Activated gamma-delta T cell treated with anti-CD3 and anti-CD28 coated beads, Interleukin-2, amount 50 U/mL, for 16 hours (primary cell): ENCODE measurements around the gene MOG.
A peak's percentile ranks its signal among the peaks of the same experiment; 100 is the strongest.

ENCODE experiments used
- DNase-seq: peaks from one replicate; pipeline ENCODE4 v3.0.0-alpha.2; 2020; ENCODE audit warnings: low read depth

MOG gene

DNA sequence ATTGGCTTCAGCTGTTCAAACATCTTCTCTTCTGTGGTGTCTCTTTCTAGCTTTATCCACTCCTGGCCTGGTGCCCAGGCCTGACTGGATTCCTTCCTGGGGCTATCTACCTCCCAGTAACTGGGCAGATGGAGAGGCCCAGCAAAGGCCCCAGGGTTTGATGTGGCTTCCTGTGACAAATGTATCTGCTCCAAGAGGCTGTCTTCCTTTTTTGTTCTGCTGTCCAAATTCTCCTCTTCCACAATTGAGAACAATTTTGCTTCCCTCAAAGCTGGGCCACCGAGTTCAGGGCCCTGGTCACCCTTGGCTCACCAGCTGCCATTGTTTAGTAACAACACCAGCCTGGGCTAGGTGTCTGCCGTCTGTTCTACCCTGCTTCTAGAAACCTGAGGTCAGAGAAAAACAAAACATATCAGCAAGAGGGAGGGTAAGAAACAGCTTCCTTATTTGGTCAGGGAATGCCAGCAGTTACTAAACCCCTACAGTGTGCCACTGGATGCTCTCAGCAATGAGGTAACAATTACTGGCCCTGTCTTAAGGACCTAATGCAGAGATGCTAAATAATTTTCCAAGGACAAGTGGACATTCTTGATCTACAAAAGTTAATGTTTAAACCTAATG is 20.2 kb downstream of the MOG start:
- DNase-seq, result no peak

GRCh38 chr6:29678114-29678513 is 21.2 kb downstream of the MOG start:
- no peak for DNase-seq

DNA sequence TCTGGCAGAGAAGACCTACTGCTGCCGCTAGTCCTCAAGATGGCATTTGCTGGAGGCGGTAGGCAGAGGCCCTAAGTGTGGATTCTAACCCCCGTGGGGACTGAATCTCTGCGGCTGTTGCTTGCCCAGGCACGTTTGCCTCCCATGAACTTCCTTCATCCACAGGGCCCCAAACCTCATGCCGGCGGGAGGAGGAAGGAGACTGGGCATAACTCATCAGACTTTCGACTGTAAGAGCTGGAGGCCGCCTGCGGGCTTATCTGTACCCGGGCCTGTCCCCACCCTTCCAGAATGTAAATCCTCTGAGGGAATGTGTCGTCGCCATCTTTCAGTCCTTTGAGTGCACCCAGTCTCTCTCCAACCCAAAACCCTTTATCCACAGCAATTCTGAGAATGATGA is 23.1 kb downstream of the MOG start:
- DNase-seq, result no peak

DNA sequence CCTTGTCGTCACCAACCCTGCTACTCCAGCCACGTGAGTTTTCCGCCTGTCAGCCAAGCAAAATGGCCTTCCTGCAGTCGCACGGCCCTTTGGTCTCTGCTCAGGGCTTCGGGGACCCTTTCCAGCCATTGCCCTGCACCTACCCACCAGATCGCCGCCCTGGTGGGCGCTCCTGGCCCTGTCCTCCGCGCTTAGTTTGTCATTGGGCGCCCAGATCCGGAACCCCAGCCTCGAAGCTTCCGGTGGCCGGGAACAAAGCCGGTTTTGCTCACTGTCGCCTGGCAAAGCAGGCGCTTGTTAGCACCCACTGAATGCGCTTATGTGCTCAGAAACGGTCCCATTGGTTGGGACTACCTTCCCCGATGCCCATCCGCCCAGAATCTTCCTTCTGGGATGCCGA is 23.5 kb downstream of the MOG start:
- DNase-seq, result no peak

- no peak for DNase-seq
These were observed 24.0 kb downstream of the MOG start, which contains the start of gene ZFP57 for GRCh38 chr6:29680904-29681303. ZFP57 (minus strand) TSS chr6:29681152; CDS start chr6:29677003, 4,149 bp downstream.

GRCh38 chr6:29681811-29682210 is 24.9 kb downstream of the MOG start:
- DNase-seq, result no peak

DNA sequence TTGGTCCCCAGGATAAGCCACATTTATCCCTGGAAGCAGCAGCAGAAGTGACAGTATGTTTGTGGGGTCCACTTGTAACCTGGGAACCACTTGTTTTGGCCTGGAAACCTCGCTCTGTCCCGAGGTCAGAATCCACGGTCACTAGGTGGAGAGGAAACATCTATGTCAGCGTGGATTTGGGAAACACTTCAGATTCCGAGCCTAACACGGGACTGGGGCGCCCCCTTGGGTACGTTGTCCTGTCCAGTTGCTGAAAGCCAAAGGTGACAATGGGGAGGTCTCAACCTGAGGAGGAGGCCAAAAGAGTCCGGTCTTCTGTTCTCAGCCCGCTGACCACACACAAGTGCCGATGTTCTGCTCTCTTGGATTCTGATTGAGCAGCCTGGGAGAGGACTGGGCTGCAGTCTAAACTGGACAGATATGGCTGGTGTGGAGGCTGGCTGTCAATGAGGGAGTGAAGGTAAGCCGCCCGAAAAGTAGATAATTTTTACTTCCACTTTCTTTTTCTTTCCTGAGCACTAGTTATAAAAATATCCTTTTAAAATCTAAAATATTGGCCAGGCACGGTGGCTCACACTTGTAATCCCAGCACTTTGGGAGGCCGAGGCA is 28.9 kb downstream of the MOG start:
- DNase-seq, result no peak

DNA sequence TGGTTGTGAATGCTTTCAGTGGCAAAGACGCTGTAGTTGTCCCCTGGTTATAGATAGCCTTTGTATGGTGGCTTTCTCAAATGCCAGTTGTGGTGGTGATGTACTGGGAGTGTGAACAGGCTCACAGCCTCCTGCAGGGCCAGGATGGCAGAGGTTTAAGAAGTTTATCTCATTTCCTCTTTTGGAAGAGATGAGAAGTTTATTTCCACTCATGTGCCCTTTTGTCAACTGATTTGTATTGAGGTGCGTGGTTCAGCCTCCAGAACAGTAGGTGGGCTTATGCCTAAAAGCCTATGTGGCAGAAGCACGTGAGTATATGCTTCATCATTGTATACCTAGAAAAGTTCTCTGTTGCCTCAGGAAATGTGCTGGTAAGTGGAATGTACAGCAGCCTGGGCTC is 37.7 kb downstream of the MOG start:
- no peak for DNase-seq

- DNase-seq, result no peak
These were observed 39.5 kb downstream of the MOG start for GRCh38 chr6:29696147-29697125.

GRCh38 chr6:29702519-29703103 is 45.7 kb downstream of the MOG start:
- peak; percentile 73 for DNase-seq

DNA sequence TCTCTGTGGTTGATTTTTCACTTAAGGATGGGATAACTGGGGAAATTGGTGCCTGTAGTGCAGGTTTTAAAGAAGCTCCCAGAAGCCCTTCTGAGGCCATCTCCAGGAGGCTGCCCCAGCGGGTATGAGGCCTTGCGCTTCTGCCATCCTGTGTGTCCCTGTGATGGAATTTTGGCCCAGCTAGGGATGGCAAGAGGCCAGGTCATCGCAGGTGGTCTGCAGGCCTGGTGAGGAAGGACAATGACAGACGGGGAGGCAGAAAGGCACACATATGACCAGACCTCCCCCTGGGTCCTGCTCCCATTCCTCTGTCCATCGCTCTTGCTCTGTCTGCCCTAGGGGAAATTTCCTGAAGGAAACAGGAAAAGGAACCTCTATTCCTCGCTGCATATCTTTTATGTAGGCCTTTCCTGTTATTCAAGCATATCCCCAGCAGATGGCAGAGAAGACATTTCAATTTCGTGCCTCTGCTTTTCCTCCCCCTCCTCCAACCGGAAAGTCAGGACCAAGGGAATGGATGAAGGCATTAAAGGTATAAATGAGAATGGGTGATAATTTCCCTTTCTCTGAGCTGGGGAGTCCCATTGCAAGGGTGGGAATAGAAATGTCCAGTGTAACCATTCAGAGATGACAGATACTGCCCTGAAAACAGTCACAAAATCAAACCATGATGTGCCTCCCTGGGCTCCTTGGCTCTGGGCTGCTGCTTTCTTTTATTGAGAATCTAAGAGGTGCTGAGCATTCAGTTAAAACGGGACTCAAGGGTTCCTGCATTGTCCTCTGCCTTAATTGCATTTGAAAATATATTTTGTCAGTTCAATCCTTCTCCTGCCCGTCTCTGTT is 48.7 kb downstream of the MOG start:
- DNase-seq, result no peak

DNA sequence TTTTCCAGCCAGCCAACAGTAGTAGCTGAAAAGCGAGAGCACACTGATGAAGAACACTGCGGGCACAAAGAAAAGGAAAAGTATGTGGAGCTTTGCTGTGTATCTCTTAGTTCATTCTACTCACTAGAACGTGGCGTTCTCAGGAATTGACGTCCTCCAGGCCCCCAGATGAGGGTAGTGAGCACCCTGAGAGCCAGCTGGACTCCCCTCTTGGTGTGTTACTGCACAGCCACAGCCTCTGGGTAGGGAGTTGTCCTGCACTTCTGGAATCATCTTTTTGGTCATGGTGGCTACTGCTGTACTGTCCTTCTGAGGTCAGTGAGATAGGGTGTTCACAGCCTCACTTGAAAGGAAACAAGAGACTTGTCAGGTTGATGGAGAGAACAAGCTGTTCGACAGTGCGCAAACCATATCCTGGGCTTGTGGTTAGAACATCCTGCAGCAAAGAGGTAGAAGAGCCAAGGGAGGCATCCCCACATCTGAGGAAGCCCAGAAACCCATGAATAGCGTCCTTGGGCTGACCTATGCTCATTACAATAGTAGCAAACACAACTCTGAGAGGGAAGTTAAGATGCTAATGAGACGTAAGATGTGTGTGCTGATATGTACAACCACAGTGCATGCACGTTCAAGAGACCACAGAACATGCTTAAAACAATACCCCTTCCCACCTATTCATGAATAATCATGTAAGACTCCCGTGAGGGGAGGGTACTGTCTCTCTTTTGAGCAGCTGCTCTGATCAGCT is 51.7 kb downstream of the MOG start:
- peak; percentile 51 for DNase-seq

GRCh38 chr6:29709188-29709587 is 52.3 kb downstream of the MOG start:
- no peak for DNase-seq

DNA sequence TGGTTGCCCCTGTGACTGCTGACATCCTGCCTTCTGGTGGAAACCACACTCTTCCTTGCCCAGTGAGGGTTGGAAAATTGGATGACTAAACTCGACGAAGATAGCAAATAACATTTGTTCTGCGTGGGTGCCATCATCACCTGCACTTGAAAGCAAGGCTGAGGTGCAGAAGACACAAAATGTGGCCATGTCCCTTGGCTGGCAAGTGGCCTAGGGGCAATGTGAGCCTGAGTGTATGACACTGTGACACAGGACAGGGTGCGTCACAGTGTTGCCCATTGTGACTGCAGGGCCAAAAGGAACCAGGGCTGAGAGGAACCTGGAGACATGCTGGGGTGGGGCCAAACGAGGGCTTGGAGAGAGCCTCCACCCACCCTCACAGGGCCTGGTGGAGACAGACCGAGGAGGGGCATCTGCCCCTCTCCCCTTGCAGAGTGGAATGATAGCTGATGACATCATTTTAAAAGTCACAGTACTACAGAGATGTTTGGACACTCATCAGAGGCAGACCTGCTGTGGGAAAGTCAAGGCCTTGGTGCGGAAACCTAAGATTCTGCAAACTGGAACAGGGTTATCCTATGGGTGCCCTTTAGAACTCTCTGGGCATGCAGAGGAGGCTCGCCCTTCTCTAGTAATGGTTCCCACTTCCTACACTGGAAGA is 53.5 kb downstream of the MOG start:
- DNase-seq, result no peak

DNA sequence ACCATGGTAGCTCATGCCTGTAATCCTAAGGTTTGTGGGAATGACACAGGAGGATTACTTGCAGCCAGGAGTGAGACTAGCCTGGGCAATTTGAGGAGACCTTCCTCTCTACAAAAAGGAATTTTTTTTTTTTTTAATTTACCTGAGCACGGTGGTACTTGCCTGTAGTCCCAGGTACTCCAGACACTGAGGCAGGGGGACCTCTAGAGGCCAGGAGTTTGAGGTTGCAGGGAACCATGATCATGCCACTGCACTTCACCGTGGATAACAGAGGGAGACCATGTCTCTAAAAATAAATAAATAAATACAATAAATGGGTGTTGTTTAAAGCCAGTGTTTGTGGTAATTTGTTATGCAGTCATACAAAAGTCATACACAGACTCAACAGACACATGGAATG is 64.0 kb downstream of the MOG start:
- no peak for DNase-seq
